HT-29 (cell line): ENCODE results near the gene FCN2. TPM values are rescaled to one million over a fixed set of nuclear protein-coding genes. Genes with fewer than 3 reads are reported as not detected.

Experiments used
- DNase-seq: peaks from one replicate; pipeline ENCODE4 v3.0.0-alpha.2; 2015; ENCODE audit warnings: low spot score
- total RNA-seq: library from RNA; depleted of rRNA; stranded (reverse); fragments of >200 nt; shearing (Covaris generic); gene quantifications from 2 replicates; pipeline ENCODE4 v1.2.3, GENCODE V29; 2014

The FCN2 gene
- total RNA-seq, 1 experiment from 2014 or later = not detected

- no peak for DNase-seq
These were observed 11.7 kb upstream of the FCN2 start for GRCh38 chr9:134868751-134869553.

- no peak for DNase-seq
These were observed 10.9 kb upstream of the FCN2 start for GRCh38 chr9:134869554-134870300.

GRCh38 chr9:134870301-134870694 is 10.3 kb upstream of the FCN2 start:
- no peak for DNase-seq

GRCh38 chr9:134870746-134871662 is 9.6 kb upstream of the FCN2 start:
- DNase-seq = no peak

GRCh38 chr9:134871697-134872340 is 8.8 kb upstream of the FCN2 start:
- DNase-seq = no peak

- DNase-seq = no peak
These were observed 8.0 kb upstream of the FCN2 start for GRCh38 chr9:134872482-134873231.

GRCh38 chr9:134875371-134875770 is 5.2 kb upstream of the FCN2 start:
- DNase-seq = no peak

- no peak for DNase-seq
These were observed 3.1 kb upstream of the FCN2 start for GRCh38 chr9:134877541-134877940.

GRCh38 chr9:134879664-134880483 is 736 bp upstream of the FCN2 start:
- no peak for DNase-seq

- no peak for DNase-seq
These were observed 682 bp downstream of the FCN2 start for GRCh38 chr9:134881313-134881670.

- DNase-seq = no peak
These were observed 1.7 kb downstream of the FCN2 start for GRCh38 chr9:134882204-134882785.

GRCh38 chr9:134883040-134883782 is 2.6 kb downstream of the FCN2 start:
- no peak for DNase-seq

GRCh38 chr9:134884492-134884891 is 3.9 kb downstream of the FCN2 start:
- no peak for DNase-seq

GRCh38 chr9:134885001-134885678 is 4.5 kb downstream of the FCN2 start:
- no peak for DNase-seq

GRCh38 chr9:134885679-134886412 is 5.2 kb downstream of the FCN2 start:
- no peak for DNase-seq

- DNase-seq = no peak
These were observed 5.9 kb downstream of the FCN2 start for GRCh38 chr9:134886413-134886913.

- DNase-seq = no peak
These were observed 6.6 kb downstream of the FCN2 start for GRCh38 chr9:134887219-134887618.
